Nucleus accumbens (tissue), 56 donors: ENCODE data around the gene PANK4.
"Not testable (repeated sequence)": the region's sequence is repeated elsewhere in the genome, so short reads cannot be mapped to it uniquely, and the experiment has no call there.

Experiments used
- DNase-seq, 56 donors: peaks; one replicate each; lab custom pipeline; 2025; lab: John Stamatoyannopoulos, UW

The PANK4 gene

GRCh38 chr1:2559509-2560298 lies 33.3 kb upstream of the PANK4 start:
- DNase-seq, result no peak

- no peak for DNase-seq
Measured at GRCh38 chr1:2558861-2559260, 32.5 kb upstream of the PANK4 start.

GRCh38 chr1:2558420-2558819 lies 32.0 kb upstream of the PANK4 start:
- DNase-seq, result no peak

DNA sequence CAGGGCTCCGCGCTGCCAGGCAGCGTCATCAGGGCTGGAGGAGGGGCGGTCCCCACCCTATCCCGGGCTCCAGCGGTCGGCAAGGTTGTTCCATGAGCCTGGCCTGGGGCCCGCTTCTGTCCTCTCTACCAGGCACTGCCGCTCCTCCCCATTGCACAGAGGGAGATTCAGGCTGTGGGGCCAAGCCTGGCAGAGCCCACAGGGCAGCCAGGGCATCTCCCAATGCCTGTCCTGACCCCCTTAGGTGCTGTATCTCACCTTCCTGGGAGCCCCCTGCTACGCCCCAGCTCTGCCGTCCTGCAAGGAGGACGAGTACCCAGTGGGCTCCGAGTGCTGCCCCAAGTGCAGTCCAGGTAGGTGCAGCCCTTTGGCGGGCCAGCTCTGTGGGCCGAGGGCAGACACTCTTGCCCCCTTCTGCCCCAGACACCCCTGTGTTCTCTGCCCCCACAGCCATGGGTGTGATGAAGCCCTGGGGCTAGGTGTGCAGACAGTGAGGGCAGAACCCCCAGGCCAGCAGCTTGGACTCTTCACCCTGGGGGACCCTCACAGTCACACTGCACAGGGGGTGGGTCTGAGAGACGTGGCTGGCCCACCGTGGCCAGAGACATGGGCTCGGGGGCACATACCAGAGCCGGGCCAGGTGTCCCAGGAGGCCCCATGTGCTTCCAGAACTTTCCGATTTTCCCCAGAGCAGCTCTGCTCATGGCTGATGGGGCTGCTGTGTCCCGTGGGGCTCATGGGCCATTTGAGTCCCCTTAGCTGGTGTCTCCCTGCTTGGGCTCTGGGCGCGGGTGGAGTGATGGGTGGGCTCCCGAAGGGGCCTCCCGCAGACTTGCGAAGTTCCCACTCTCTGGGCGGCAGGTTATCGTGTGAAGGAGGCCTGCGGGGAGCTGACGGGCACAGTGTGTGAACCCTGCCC lies 31.3 kb upstream of the PANK4 start:
- DNase-seq, result no peak

GRCh38 chr1:2556678-2557481 lies 30.5 kb upstream of the PANK4 start:
- DNase-seq, result no peak

GRCh38 chr1:2556277-2556677 lies 29.9 kb upstream of the PANK4 start, which contains the start of gene TNFRSF14:
Gene TNFRSF14 (plus strand): TSS chr1:2556371. CDS start chr1:2556665, 294 bp downstream.
- peak in 11 of 56 donors; percentile 15 to 38 (median 25) for DNase-seq

- peak in 19 of 56 donors; percentile 17 to 61 (median 29) for DNase-seq
Measured at GRCh38 chr1:2555634-2556276, 29.4 kb upstream of the PANK4 start.

GRCh38 chr1:2554621-2555387 lies 28.4 kb upstream of the PANK4 start:
- peak in 3 of 56 donors; percentile 4 to 15 (median 11) for DNase-seq

GRCh38 chr1:2553871-2554620 lies 27.6 kb upstream of the PANK4 start:
- DNase-seq, result no peak

DNA sequence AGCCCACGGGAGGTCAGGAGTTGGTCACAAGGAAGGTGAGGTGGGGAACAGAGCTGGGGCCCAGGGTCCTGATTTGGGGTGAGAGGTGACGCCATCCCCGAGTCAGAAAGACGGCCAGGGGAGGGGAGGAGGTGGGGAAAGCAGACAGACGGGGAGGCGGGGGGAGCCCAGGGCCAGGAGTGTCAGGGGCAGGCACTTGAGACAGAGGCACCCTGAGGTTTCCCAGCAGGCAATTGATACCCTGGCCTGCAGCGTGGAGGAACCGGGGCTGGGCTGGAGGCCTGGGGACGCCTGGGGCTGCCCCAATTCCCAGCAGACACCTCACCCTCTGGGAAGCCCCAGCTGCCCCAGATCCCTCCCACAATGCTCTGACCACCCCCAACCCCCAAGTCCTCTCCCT lies 26.7 kb upstream of the PANK4 start:
- not testable (repeated sequence) for DNase-seq

GRCh38 chr1:2552189-2552588 lies 25.8 kb upstream of the PANK4 start:
- no peak for DNase-seq

GRCh38 chr1:2551544-2551943 lies 25.1 kb upstream of the PANK4 start:
- not testable (repeated sequence) for DNase-seq

DNA sequence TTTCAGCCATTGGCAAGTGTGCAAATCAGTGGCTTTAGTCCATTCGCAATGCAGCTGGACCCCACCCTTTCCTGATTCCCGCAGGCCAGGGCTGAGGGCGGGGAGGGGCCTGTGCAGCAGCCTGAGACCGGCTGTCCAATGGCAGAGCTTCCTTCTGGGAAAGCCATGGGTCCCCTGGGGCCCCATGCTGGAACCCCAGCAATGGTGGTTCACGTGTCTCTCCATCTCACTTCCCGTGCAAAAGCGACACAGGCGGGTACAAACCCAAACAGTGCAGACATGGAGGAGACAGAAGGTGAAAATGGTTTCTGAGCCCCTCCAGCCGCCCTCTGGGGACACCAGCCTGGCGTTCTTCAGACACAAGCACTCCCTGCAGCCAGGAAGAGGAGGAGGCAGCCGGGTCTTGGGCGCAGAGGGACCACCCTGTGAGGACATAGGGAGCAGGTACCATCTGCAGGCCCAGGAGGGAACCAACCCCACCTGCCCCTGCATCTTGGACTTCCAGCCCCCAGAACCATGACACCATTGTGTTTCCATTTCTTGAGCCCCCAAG lies 24.0 kb upstream of the PANK4 start:
- not testable (repeated sequence) for DNase-seq

- not testable (repeated sequence) for DNase-seq
Measured at GRCh38 chr1:2549367-2550029, 23.1 kb upstream of the PANK4 start.

- DNase-seq, result peak in 51 of 56 donors; percentile 25 to 82 (median 66)
Measured at GRCh38 chr1:2548068-2548589, 21.7 kb upstream of the PANK4 start.

- peak in 3 of 56 donors; percentile 24 to 64 (median 52) for DNase-seq
Measured at GRCh38 chr1:2547210-2548067, 21.0 kb upstream of the PANK4 start.
